IPS-NIHi7 (cell line): ENCODE data around the gene CCDC6.
"Not testable (repeated sequence)": the region's sequence is repeated elsewhere in the genome, so short reads cannot be mapped to it uniquely, and the experiment has no call there.

Experiments
- DNase-seq: peaks from one replicate; pipeline ENCODE4 v3.0.0; 2012; ENCODE audit warnings: mixed read lengths; ENCODE audit errors: extremely low spot score

CCDC6 gene

GRCh38 chr10:59809644-59809974 lies 96.7 kb downstream of the CCDC6 start:
- DNase-seq = no peak

DNA sequence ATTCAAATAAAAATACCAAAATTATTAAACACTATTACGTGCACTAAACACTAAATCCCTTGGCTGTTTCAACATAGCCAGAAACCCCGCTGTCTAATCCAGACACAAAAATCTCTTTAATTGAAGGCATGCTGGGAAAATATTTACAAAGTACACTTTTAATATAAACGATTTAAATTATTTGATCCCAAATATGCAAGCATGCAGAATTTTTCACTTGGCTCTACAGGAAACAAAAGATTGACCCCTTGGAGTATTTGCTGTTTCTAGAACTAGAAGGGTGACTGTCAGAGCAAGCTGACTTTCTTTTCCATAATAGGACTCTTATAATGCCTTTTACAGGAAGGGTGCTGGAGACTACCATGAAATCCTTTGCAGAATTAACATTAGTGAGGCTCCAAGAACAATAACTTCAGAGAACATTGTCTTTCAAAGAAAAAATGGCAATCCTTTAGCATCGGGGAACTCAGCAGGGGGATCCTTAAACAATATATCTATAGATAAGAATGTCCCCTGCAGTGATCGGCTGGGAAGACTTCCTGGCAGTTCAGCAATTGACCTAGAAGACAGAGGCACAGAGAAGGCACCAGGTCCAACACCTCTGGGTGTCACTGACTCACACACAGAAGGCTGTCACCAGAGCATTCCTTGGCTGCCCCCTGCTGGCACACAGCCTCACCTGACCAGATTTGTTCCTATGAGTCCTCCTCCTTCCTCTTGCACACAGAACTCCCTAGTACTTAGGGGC lies 97.3 kb downstream of the CCDC6 start:
- peak; percentile 78 for DNase-seq

DNA sequence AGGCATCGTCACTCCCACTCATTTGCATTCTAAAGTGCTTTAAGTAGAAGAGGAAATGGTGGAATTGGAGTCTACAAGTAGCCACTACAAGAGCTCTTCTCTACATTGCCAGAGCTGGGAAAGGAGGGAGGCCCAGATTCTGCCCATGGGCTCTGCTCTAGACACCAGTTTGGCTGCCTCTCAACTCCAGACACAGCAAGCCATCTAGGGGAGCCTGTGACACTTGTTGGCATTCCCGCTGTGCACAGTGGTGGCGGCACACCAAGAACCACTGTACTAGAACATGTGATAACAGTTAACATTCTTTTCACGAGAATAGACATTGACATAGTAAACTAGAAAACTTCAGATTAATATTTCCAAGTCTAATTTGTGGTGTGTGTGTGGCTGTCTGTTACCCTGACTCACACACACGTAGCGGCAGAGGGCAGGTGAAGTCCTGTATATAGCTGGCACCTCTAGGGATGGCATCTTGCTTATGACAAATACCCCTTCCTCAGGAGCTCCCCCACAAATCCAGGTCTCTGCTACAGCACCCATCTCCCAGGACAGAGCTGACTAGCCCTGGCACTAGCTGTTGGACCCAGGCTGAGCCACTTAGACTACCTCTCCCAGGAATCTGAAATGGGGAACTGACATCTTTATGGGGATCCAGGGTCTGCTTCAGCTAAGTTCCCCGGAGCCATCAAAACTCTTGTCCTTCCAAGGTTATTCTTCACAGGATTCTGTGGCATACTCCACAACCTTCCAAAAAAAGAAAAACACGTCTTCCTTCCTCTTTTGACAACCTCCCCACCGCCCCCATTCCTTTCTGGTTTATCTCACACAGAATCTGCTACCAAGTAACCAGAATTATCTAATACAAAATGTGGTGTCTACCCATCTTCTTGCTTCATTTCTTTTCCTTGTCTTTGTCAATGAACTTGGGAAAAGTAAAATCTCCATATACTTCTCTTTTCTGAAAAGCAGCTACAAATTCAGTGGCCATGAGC lies 98.4 kb downstream of the CCDC6 start:
- DNase-seq = no peak

DNA sequence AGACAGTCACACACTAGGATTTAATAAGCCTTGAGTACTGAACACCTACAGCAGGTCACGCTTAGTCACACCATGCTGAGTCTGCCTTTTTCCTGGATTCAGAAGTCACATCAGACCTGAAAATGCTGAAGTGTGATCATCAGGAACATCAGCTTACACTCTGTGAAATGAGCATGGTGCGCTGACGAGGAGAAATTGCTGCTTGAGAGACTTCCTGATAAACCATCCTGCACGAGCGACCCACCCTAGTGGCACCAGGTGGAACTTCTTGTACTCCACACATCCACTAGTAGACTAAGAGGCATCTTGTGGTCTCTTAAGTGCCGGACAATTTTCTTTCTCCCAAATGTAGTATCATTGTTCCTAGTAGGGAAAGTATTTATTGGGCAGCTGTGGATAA lies 101.3 kb downstream of the CCDC6 start:
- DNase-seq = peak; percentile 56

DNA sequence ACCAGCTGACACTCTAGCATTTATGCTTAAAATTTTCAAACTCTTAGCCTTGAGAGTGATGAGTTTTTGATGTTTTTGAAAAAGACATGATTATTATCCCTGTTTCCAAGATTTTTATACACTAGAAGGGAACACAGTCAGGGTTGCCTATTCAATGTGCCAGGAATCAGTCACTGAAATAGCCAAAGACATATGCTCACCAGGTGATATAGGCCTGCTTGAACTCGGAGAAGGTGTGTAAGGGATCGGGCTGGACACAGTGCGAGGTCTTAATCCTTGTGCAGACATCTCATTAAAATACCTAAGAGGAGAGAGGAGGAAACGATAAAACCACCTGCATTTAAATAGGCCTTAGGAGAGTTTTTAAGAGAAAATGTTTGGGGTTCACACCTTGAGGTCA lies 102.1 kb downstream of the CCDC6 start:
- DNase-seq = no peak

GRCh38 chr10:59803714-59804113 lies 102.6 kb downstream of the CCDC6 start:
- no peak for DNase-seq

GRCh38 chr10:59801171-59801570 lies 105.2 kb downstream of the CCDC6 start:
- DNase-seq = no peak

DNA sequence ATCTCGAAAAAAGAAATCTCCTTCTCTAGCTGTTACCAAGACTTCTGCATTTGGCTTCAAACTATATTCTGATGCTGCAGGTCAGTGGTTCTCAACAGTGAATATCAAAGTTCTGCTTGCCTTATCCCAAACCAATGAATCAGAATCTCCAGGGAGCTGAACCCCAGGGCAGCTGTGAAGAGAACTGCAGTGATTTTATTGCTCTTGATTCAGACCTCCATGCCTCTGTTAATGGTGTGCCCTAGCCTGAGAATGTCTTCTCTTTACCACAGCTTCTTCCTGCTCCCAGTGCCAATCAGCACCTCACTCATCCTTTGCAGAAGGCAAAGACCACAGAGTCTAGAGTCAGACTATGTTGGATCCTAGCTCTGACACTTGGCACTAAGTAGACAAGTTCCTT lies 106.9 kb downstream of the CCDC6 start:
- no peak for DNase-seq

DNA sequence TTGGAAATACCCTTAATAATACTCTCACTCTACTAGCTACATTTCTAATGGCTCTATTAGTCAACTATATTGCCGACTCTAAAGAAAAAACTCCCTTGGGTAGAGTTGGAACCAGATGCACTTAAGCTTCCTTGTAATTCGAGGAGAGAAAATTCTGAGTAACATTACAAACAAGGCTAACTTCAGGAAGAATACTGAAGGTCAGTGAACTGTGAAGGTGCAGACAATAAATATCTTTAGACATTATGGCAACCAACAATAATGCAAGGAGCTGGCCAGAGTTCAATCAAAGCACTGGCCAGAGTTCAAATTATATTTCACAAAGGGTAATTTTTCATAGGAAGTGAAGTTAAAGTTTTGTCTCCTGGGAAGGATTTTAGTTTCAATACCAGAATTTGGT lies 112.4 kb downstream of the CCDC6 start:
- no peak for DNase-seq

DNA sequence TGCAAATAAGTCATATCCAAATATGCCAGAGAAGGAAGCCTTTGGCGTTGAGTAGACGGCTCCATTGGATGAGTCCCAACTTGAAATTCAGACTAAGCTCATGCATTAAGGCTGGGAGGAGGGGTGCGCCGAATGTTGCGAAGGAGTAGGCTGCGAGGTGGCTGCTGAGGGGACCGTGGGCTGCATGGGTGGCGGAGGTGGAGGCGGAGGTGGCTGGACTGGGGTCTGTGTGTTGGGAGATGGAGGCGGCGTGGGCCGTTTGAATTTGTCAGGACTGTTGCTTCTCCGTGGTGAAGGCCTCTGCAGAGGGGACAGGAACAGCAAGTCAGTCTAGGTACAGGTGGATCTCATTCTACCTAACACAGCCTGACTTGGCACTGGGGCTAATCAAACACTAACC lies 113.5 kb downstream of the CCDC6 start:
- DNase-seq = no peak

DNA sequence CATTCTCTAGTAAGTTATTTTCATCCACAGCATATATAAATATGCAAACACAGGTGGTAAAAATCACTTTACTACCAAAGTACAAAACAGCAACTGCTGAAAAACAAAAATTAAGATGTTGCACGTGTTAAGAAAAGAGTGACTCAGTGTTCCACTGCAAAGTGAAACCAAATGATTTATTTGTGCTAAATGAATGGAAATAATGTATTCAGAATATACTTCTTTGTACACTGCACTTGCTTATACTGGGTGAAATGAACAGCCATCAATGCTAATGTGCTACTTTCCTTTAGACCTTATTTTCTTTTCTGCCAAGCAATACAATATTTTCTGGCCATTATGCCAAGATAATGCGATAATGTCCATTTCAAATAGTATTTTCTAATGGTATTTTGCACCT lies 114.8 kb downstream of the CCDC6 start:
- DNase-seq = no peak

GRCh38 chr10:59790080-59790479 lies 116.3 kb downstream of the CCDC6 start:
- not testable (repeated sequence) for DNase-seq

DNA sequence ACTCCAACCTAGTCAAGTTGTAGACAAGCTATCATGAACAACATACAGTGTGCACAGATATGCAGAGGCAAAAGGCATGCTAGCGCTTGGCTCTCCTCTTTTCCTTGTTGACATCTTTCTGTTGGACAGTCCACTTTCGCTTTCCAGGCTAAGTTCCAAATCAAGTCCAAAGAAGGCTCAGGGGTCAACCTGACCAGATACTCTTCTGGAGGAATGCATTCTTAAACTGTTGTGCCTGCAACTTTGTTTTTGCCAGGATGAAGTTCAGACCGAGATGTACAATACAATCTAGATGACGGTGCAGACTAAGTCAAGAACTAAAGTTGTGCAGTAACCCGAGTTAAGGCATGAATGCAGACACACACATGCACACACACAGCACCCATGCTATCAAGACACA lies 117.4 kb downstream of the CCDC6 start:
- not testable (repeated sequence) for DNase-seq

GRCh38 chr10:59787032-59787431 lies 119.3 kb downstream of the CCDC6 start:
- not testable (repeated sequence) for DNase-seq

DNA sequence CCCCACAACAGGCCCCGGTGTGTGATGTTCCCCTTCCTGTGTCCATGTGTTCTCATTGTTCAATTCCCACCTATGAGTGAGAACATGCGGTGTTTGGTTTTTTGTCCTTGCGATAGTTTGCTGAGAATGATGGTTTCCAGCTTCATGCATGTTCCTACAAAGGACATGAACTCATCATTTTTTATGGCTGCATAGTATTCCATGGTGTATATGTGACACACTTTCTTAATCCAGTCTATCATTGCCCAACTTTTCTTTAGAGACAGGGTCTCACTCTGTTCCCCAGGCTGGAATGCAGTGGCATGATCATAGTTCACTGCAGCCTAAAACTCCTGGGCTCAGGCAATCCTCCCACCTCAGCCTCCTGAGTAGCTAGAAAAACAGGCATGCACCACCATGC lies 120.9 kb downstream of the CCDC6 start:
- not testable (repeated sequence) for DNase-seq

GRCh38 chr10:59781511-59781910 lies 124.8 kb downstream of the CCDC6 start:
- no peak for DNase-seq

DNA sequence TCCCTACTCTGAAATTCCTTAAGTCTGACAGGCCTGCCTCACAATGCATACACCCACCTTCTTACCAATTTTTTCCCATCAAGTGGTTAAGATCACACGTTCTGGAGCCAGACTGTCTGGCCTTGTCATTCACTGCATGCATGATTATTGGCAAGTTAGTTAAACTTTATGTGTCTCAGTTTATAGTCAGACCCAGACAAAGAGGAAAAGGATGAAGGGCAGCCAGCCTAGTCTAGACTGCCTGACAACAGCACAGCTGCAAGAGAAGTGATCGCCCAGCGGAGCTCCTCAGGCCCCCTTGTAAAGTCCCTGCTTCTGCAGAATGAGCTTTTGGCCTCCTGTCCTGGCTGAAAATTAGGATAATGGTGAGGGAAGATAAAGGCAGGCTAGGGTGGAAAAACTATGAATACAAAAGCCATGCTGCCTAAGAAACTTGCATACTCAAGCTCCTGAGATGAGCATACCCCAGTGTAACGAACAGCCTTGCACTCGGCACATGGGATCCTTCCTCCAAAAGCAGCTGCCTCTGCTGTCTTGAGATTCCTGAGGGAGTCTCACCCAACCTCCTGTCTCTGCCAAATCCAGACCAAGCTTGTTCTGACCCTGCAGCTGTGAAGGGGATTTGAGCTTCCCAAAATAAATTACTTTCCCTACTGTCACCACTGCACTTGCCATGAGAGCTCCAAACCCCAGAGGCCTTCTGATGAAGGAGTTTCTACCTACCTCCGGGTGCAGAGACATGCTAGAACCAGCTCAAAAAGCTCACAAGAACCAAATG lies 126.4 kb downstream of the CCDC6 start:
- DNase-seq = no peak

DNA sequence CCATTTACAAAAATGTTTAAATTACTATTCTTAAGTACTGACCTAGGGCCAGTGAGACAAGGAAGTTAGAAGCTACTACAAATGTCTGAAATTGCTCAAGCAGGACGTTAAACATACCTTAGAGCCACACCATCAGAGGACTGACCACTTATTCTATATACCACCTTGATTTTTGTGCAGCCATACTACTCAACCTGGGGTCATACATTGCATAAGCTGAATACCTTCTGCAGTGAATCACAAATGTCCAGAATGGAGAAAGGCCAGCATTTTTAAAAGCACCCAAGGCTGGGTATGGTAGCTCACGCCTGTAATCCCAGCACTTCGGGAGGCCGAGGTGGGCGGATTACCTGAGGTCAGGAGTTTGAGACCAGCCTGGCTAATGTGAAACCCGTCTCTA lies 131.9 kb downstream of the CCDC6 start:
- DNase-seq = no peak

- no peak for DNase-seq
These were observed 133.3 kb downstream of the CCDC6 start for GRCh38 chr10:59773088-59773487.

DNA sequence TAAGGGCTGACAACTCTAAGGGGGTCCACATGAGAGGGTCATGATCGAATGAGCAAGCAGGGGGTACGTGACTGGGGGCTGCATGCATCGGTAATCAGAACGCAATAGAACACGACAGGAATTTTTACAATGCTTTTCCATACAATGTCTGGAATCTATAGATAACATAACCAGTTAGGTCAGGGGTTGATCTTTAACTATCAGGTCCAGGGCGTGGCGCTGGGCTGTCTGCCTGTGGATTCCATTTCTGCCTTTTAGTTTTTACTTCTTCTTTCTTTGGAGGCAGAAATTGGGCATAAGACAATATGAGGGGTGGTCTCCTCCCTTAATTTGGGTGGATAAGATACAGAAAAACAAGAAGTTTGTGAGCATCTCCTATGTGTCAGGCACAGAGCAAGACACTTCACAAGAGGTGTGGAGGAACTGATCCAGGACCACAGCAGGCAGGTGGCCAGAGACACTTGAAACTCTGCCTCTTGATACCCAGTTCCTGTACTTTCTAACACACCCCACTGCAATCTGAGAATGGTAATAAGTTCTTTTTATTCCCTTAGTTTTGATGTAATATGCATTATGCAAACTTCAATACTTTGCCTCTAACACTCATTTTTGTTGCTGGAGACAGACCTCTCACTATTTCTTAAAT lies 135.1 kb downstream of the CCDC6 start:
- DNase-seq = no peak

DNA sequence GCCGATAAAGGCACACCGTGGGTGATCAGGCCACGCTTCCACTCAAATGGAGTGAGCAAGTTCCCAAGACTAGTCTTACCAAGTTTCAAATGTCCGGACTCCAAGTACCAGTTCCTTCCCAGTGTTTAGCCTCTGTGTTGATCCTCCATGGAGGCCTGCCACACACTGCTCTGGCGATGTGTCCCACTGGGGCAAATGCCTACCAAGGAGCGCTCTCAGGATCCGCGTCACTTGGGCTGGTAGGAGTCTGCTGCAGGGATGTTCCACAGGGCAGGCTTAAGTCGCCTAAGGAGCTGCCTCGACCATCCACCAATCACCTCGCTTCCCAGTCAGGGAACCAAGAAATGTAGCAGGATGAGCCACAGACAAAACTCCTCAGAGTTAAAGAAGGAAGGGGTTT lies 135.7 kb downstream of the CCDC6 start:
- DNase-seq = no peak

GRCh38 chr10:59762505-59762904 lies 143.9 kb downstream of the CCDC6 start:
- no peak for DNase-seq
